GM04503 (cell line): Measurements from ENCODE around the gene PPCDC.

Experiments used
- DNase-seq: peaks from one replicate; pipeline ENCODE4 v3.0.0-alpha.2; 2012; ENCODE audit warnings: low read depth

Gene PPCDC

GRCh38 chr15:75016431-75016830, 7.0 kb upstream of the PPCDC start:
- DNase-seq: no peak

DNA sequence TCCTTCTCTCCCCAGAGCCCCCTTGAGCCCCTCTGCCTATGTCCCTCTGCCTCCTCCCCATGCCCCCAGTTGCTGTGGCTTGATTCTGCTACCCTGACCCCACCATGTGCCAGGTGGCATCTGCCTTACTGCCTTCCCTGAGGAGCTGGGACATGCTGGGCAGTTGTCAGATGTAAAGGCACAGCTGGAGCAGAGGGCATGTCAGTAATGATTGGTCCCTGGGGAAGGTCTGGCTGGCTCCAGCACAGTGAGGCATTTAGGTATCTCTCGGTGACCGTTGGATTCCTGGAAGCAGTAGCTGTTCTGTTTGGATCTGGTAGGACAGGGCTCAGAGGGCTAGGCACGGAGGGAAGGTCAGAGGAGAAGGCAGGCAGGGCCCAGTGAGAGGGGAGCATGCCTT, 3.5 kb upstream of the PPCDC start:
- no peak for DNase-seq

DNA sequence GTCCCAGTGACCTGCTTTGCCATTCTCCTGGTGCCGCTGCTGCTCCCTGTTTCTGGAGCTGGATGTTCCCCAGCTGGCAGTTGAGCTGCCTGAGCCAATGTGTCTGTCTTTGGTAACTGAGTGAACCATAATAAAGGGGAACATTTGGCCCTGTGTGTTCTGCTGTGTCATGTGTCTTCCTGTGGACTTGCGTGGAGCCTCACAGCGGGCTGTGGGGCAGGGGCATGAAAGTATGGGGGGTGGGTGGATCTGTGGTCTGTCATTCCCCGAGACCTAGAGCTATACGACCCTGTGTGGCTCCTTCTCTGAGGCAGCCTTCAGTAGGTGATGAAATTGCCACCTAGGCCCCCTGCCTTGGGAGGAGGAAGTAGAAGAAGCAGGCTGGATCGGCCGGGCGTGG, 2.0 kb upstream of the PPCDC start:
- no peak for DNase-seq

GRCh38 chr15:75022783-75023180, 608 bp upstream of the PPCDC start:
- no peak for DNase-seq

GRCh38 chr15:75023872-75024636, 664 bp downstream of the PPCDC start:
- peak; percentile 7 for DNase-seq

DNA sequence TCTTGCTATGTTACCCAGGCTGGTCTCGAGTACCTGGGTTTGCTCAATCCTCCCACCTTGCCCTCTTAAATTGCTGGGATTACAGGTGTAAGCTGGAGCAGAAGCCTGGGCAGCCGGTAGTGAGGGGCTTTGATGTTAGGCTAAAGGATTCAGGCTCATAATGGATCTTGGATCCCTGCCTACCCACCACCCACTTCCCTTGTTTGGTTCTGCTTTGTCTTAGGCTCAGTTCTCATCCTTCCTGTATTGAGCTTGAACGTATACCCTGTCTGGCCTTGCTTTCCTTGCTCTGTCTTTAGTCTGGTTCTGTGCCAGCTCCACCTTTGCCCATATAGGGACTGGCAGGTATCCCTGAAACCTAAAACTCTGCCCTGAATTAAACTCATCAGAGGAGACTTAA, 1.7 kb downstream of the PPCDC start:
- DNase-seq: no peak

GRCh38 chr15:75025548-75026260, 2.3 kb downstream of the PPCDC start:
- no peak for DNase-seq

DNA sequence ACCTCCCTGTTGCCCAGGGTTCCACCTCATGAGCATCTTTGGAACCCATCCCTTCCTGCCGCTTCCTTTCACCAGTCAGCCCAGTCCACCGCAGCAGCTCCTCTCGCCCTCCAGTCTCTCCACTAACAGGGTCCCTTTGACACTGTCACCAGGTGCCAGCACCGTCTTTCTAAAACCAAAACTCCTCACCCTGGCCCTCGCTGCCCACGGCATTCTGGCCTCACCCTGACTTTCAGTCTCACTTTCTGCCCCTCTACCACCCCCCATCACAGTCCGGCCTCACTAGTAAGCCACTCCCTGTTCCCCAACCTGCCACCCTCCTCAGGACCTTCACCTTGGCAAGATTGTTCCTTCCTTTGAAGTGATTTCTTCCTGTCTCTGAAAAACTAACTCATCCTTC, 4.2 kb downstream of the PPCDC start:
- no peak for DNase-seq

DNA sequence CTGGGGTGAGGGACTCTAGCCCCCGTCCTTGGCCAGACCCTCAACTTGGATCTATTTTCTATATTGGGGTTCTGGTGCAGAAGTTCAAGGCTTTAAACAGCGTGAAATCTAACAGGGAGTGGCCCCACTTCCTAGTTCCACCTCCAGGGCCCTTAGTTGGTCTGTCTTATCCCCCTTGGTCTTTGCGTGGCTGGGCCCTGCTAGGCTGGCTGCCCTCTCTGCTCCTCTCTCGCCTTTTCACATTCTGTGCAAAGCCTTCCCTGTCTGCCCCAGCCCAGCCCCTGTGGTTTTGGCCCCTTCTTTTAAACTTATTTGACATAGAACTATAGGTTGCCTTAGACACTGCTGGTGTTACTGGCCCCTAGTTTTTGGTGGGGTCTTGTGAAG, 5.6 kb downstream of the PPCDC start:
- no peak for DNase-seq

GRCh38 chr15:75029378-75030022, 6.1 kb downstream of the PPCDC start:
- peak; percentile 63 for DNase-seq

DNA sequence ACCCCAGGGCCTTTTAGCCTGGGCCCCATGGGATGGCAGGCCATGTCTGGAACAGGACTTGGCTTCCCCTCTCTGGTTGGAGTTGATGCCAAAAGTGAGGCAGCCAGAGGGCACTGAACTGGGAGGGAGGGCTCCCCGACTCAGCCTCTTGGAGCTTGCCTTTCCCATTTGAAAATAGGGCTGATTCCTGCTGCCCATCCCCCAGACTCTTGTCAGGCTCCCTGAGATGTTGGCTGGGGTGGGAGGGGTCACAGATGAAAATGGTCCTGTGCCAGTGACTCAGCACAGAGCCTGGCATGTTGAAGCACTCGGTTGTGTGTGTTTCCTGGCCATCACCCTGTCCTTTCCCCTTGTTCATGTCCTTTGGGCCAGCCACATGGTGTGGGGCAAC, 6.6 kb downstream of the PPCDC start:
- peak; percentile 8 for DNase-seq

DNA sequence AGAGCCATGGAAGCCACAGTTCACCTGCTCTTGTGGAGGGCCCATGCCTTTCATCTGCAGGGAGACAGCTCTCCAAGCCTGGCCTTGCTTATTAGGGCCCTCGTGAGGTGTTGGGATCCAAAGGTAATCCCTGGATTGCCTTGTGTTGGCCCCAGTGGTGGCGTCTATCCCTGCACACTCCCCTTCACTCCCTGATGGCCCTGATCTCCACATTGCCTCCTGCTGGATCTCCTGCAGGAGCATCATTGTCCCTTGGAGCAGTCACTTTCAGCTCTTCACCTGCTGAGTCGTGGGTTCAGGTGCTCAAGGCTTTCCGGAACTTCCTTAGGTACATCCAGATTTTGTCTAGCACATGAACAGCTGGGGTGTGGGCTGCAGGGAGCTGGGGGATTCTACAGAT, 7.0 kb downstream of the PPCDC start:
- no peak for DNase-seq

DNA sequence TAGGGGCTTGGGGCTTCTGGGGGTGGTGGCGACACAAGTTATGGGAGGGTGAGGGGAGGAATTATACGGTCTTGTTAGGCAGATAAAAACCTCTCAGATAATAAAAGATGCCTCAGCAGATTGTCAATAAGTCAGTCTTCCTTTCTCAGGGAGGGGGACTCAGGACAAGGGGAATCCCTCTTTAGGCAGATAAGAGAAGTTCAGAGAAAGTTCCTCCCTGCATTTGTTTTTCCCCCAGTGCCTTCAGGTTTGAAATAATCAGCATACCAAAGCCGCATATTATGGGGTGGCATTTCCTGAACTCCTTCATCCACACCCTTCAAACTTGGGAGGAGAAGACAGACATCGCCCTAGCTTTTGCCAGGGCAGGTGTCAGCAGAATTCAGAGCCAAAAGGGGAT, 8.5 kb downstream of the PPCDC start:
- DNase-seq: no peak

- no peak for DNase-seq
Observed at GRCh38 chr15:75032395-75032794, 9.0 kb downstream of the PPCDC start.

DNA sequence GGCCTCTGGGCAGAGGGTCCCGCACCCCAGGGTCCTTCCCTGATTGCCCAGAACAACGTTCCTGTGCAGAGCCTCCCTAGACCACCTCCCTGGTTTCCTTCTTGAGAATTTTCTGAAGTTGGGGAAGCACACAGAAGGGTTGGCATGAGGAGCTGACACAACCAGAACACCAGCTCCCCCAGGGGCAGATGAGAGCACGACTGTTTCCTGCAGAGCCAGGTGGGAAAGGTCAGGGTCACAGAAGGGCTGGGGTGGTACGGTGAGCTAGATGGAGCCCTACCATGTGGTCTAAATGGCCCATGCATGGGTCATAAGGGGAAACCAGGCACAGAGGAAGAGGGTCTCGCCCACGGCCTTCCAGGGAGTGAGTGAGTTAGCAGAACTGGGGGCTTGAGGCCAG, 10.4 kb downstream of the PPCDC start:
- DNase-seq: no peak

DNA sequence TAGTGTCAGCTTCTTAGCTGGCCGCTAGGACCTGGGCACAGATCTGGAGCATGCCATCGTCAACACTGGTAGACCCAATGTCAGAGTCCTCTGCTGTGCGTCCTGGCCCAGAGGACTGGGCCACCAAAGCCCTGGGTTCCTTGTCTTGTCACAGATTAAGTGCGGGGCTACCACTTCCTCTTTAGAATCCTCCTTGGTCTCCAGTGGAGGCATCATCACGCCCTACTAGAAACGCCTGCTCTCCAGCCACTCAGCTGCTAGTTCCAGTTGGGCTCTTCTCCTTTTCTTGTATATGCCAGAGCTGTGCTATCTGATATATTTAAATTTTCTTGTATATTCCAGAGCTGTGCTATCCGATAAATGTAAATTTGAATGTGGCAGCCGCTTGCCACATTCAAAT, 11.2 kb downstream of the PPCDC start:
- DNase-seq: no peak

- no peak for DNase-seq
Observed at GRCh38 chr15:75036212-75036616, 12.8 kb downstream of the PPCDC start.

GRCh38 chr15:75037685-75038084, 14.3 kb downstream of the PPCDC start:
- no peak for DNase-seq

DNA sequence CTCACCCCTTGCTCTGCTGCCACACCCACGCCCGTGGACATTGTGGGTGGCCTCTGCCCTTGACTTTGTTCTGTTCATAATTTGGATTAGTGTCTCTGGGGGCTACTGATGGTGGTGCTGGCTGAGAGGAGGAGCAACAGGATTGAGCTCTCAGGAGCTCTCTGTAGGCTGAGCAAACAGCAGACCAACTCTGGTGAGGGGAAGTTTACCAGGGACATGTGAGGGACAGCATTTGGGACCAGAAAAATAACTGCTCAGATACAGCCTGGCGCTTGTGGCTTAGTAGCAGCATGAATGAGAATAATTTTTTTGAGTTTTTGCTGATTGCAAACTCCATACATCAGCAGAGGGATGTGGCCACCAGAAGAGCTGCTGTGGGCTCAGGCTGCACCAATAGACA, 14.8 kb downstream of the PPCDC start:
- DNase-seq: no peak

GRCh38 chr15:75042730-75043508, 19.5 kb downstream of the PPCDC start:
- DNase-seq: no peak

GRCh38 chr15:75043509-75044257, 20.3 kb downstream of the PPCDC start:
- peak; percentile 98 for DNase-seq
